DMS53 (cell line): ENCODE measurements around the gene RIPOR3.

Experiments used
- DNase-seq: peaks from one replicate; lab custom pipeline; 2025; lab: John Stamatoyannopoulos, UW

The RIPOR3 gene

GRCh38 chr20:50690650-50691572 is at the start of gene RIPOR3:
RIPOR3 (minus strand) TSS chr20:50691542; CDS start chr20:50691128, 414 bp downstream.
- peak; percentile 44 for DNase-seq

DNA sequence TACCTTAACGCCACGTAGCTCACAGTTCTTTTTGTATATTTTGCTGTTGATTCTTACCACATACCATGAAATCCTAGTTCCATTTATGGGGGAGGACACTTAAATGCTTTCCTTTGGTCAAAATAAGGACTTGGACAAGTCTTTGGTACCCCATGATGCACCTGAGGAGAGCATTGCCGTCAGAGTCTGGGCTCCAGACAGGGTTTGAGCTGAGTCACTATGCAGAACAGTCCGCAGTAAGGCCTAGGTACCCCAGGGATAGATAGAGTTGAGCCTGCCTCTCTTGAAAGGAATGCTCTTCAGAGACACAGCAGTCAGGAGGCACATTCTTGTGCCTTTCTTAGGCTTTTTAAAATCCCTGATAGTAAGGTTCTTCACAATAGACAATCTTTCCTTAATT is 46.0 kb upstream of the RIPOR3 start:
- DNase-seq: no peak

- DNase-seq: no peak
Measured at GRCh38 chr20:50735813-50736212, 44.5 kb upstream of the RIPOR3 start.

GRCh38 chr20:50734730-50735679 is 43.7 kb upstream of the RIPOR3 start:
- DNase-seq: no peak

DNA sequence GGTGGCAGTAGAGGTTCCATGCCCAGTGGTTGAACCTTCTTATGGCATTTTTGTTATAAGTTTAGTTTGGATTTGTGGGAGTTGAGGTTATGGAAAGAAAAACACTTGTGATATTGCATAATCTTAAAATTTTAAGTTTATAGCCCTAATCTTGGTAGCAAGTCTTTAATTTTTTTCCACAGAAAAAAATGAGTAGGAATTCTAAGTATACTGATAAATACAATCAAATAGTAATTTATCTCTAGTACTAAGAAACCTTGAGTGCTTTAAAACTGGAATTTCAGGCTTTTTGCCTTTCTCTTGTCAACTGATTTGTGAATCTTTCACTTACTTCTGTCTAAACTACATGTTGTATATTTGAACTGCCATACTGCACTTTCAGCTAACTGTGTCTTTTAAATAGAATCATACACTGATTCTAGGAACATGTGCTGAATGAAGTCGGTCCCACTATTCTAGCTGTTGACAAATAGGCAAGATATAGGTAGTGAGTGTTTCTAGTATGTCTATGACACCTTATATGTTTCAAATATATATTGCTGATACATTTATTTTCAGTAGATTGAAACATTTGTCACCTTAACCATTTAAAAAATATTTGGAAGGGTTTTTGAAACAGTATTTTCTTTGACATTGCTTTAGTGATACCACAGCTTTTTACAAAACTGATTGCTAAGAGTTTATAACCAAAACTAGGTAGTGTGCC is 42.5 kb upstream of the RIPOR3 start:
- DNase-seq: peak; percentile 13

- peak; percentile 68 for DNase-seq
Measured at GRCh38 chr20:50731930-50732690, 40.8 kb upstream of the RIPOR3 start.

DNA sequence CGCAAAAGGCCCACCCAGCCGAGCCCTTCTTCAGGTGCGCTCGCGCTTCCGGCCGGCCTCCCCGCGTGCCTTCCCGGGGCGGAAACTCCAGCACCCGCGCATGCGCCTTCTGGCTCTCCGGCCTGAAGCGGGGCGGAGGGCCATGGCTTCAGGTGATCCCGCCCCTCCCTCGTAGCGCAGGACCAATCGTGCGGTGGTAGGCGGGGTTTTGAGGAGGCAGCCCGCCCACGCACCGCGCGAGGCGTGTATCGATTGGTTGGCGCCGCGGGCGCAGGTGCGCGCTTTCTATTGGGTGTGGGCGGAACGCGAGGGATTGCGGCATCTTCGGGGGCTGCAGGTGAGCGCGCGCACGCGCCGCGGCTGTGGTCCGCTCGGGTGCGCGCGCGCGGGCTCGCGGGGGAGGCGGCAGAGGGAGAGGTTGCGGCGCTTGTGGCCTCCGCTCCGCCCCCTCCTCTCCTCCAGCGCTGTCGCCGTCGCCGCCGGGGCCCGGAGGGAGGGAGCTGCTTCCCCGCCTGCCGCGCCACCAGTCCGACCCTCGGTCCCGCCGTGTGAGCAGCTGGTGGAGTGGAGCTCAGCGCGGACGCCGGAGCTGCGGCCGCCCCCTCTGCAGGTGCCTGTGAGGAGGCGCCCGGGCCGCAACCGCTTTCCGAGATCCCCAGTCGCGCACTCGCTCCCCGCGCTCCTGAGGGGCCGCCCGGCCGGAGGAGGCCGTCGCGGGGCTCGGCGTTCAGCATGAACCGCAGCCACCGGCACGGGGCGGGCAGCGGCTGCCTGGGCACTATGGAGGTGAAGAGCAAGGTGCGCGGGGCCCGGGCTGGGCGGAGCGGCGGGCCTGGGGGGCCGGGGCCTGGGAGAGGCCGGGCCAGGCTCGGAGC is 40.0 kb upstream of the RIPOR3 start, which contains the start of gene PARD6B:
TSS of gene PARD6B (plus strand) at position 526 of the 875 bp plus-strand sequence. CDS start at position 733, 207 bp downstream.
- peak; percentile 100 for DNase-seq

- DNase-seq: no peak
Measured at GRCh38 chr20:50730765-50731054, 39.4 kb upstream of the RIPOR3 start.

- peak; percentile 72 for DNase-seq
Measured at GRCh38 chr20:50729901-50730764, 38.8 kb upstream of the RIPOR3 start.

DNA sequence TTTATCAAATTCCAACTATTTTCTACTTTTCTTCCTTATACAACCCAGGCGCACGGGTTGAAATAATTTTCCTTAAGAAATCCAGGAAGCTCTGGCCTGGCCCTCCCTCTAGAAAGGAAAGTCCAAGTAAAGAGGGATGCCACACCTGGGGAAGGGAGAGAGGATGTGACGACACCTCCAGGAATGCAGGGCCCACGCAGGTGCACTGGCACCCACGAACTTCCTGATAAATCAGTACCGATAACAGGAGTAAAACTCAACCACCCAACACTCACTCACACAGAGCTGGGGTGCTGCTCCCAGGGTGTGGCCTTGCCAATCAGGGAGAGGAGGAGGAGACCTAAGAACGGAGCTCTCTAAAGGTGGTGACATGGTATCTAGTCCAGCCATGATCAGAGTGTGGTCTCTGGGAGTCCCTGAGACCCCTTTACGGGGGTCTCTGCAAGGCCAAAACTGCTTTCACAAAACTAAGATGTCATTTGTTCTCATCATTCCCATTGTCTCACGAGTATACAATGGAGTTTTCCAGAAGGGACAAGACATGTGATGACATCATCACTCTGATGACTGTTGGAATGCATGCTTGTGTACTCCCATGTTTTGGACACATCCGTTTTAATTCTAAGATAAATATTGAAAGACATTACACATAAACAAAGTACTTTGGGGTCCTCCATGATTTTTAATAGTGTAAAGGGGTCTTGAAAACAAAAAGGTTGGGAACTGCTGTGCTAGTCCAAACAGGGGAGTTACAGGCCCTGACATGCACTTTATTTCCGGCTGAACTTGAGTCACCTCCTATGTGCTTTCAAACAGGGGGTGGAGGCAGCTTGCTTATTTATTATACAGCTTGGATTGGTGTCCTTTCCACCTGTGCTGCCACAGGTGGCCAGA is 37.9 kb upstream of the RIPOR3 start:
- peak; percentile 49 for DNase-seq

GRCh38 chr20:50728486-50728980 is 37.2 kb upstream of the RIPOR3 start:
- DNase-seq: no peak

- peak; percentile 22 for DNase-seq
Measured at GRCh38 chr20:50727792-50728485, 36.6 kb upstream of the RIPOR3 start.

DNA sequence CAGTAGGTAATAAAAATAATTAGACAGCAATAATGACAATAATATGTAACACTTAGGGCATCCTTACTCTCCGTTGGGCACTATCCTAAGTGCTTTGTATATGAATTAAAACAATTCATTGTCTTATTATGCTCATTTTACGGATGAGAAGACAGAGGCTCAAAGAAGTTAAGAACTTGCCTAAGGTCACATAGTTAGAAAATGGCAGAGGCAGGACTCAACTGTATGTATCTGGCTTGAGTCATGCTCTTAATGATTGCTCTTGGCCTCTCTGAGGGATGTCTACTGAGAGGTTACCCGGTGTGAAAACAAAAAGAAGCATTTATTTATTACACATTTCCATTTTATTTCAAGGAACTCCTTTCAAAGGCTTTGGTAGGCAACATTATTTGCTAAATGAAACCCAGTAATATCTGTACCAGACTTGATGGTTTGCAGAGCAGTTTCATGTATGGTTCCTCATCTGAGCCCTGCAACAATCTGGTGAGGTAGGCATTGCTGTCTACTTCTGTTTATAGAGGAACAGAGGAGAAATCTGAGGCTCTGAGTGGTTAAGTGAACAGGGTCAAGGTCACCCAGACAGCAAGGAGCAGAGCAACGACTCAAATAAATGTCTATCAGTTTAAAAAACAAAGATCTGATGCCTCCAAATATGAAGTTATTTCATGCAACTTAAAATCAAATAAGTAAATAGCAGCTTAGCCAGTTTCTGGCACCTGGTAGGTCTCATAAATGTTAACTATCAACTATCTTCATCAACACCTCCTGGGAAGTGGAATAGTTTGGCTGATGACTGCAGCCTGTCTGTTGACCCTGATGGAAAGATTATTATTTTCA is 35.8 kb upstream of the RIPOR3 start:
- DNase-seq: no peak

DNA sequence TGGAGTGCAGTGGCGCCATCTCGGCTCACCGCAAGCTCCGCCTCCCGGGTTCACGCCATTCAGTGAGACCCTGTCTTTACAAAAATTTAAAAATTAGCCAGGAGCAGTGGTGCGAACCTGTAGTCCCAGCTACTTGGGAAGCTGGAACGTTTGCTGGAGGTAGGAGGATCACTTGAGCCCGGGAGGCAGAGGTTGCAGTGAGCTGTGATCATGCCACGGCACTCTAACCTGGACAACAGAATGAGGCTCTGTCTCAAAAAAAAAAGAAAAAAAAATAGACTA is 34.3 kb upstream of the RIPOR3 start:
- DNase-seq: no peak

- no peak for DNase-seq
Measured at GRCh38 chr20:50724851-50725723, 33.7 kb upstream of the RIPOR3 start.
